Liver (tissue), 9 donors: ENCODE measurements around the gene RASGRF1. TPM values are rescaled to one million over a fixed set of nuclear protein-coding genes. Genes with fewer than 3 reads are reported as not detected.

Source experiments
- DNase-seq: peaks from one replicate; pipeline ENCODE4 v3.0.0-alpha.2; 2017; ENCODE audit warnings: low spot score
- H3K27ac ChIP-seq, 2 donors: one replicate each; pipeline ENCODE4 v1.7.0; 2013; ENCODE audit warnings: inconsistent platforms in 2 of 2, low read length in 2 of 2, control low read depth in 1 of 2, low read depth in 1 of 2, mild to moderate bottlenecking in 1 of 2
- H3K27me3 ChIP-seq, 4 donors: one replicate each; pipeline versions ENCODE4 v1.6.1 to v1.7.0; 2013; ENCODE audit warnings: low read length in 3 of 4, inconsistent platforms in 1 of 4, mild to moderate bottlenecking in 1 of 4, moderate library complexity in 1 of 4; ENCODE audit not compliant: control insufficient read depth in 4 of 4, insufficient read depth in 4 of 4
- H3K36me3 ChIP-seq, 4 donors: one replicate each; pipeline versions ENCODE4 v1.6.1 to v1.7.0; 2013; ENCODE audit warnings: low read length in 3 of 4, mild to moderate bottlenecking in 3 of 4, low read depth in 1 of 4, moderate library complexity in 1 of 4; ENCODE audit not compliant: control insufficient read depth in 4 of 4, insufficient read depth in 3 of 4
- H3K4me1 ChIP-seq, 4 donors: one replicate each; pipeline versions ENCODE4 v1.6.1 to v1.7.0; 2013; ENCODE audit warnings: low read length in 3 of 4, mild to moderate bottlenecking in 3 of 4, moderate library complexity in 1 of 4; ENCODE audit not compliant: control insufficient read depth in 4 of 4, insufficient read depth in 4 of 4
- H3K4me3 ChIP-seq, 3 donors: one replicate each; pipeline versions ENCODE4 v1.6.1 to v1.7.0; 2013; ENCODE audit warnings: low read length in 3 of 3, control low read depth in 1 of 3, low read depth in 1 of 3, mild to moderate bottlenecking in 1 of 3
- H3K9ac ChIP-seq, 2 donors: one replicate each; pipeline ENCODE4 v1.7.0; 2013; ENCODE audit warnings: low read length in 2 of 2, mild to moderate bottlenecking in 2 of 2, moderate library complexity in 2 of 2, control low read depth in 1 of 2, low read depth in 1 of 2
- H3K9me3 ChIP-seq, 4 donors: one replicate each; pipeline versions ENCODE4 v1.6.1 to v1.7.0; 2013; ENCODE audit warnings: low read length in 3 of 4; ENCODE audit not compliant: control insufficient read depth in 4 of 4
- EGR1 ChIP-seq, 2 donors: IDR thresholded peaks; 2 replicates each; pipeline ENCODE4 v1.6.1; 2016 to 2018; ENCODE audit warnings: antibody characterized with exemption in 2 of 2, low read depth in 2 of 2
- FOXA1 ChIP-seq: IDR thresholded peaks from 2 replicates; pipeline ENCODE4 v1.6.1; 2016; ENCODE audit warnings: antibody characterized with exemption
- GABPA ChIP-seq, 2 donors: IDR thresholded peaks in 1 of 2; conservative IDR thresholded peaks in 1 of 2; 2 replicates each; pipeline ENCODE4 v1.6.1; 2016; ENCODE audit warnings: antibody characterized with exemption in 2 of 2, mild to moderate bottlenecking in 1 of 2, moderate library complexity in 1 of 2
- HNF4A ChIP-seq, 2 donors: conservative IDR thresholded peaks; 2 replicates each; pipeline ENCODE4 v1.6.1; 2016; ENCODE audit warnings: antibody characterized with exemption in 2 of 2, mild to moderate bottlenecking in 2 of 2
- HNF4G ChIP-seq: IDR thresholded peaks from 2 replicates; pipeline ENCODE4 v1.6.1; 2016; ENCODE audit warnings: antibody characterized with exemption
- JUND ChIP-seq, 2 donors: IDR thresholded peaks; 2 replicates each; pipeline ENCODE4 v1.6.1; 2016; ENCODE audit warnings: antibody characterized with exemption in 2 of 2
- NR2F2 ChIP-seq: IDR thresholded peaks from 2 replicates; pipeline ENCODE4 v1.6.1; 2016; ENCODE audit warnings: antibody characterized with exemption
- RAD21 ChIP-seq, 2 donors: IDR thresholded peaks; 2 replicates each; pipeline ENCODE4 v1.6.1; 2016; ENCODE audit warnings: antibody characterized with exemption in 2 of 2, mild to moderate bottlenecking in 2 of 2
- SP1 ChIP-seq: IDR thresholded peaks from 2 replicates; pipeline ENCODE4 v1.6.1; 2018; ENCODE audit warnings: antibody characterized with exemption, mild to moderate bottlenecking
- TAF1 ChIP-seq: conservative IDR thresholded peaks from 2 replicates; pipeline ENCODE4 v1.6.1; 2016; ENCODE audit warnings: antibody characterized with exemption, mild to moderate bottlenecking
- YY1 ChIP-seq: IDR thresholded peaks from 2 replicates; pipeline ENCODE4 v1.6.1; 2016; ENCODE audit warnings: antibody characterized with exemption, mild to moderate bottlenecking
- WGBS: extraction: QIAGEN DNeasy Blood & Tissue Kit; methylation state at CpG from one replicate; pipeline ENCODE4 v1.1.7; 2013; 5-methylcytosine and 5-hydroxymethylcytosine counted together
- polyA plus RNA-seq, 2 donors: library from polyadenylated mRNA; stranded (reverse) in 1 of 2; unstranded in 1 of 2; fragments of 200-250 nt in 1 of 2; fragments of >200 nt in 1 of 2; fragmentation: Nextera tagmentation in 1 of 2; extraction: Ambion mirVana in 1 of 2; gene quantifications; one replicate each; pipeline versions ENCODE4 v1.2.1 to v1.2.3, GENCODE V29; 2013 to 2015
- total RNA-seq, 2 donors: library from RNA; depleted of rRNA; stranded (reverse); fragments of >200 nt; gene quantifications; one replicate each; pipeline ENCODE4 v1.2.3, GENCODE V29; 2014
- TF ChIP-seq, protein P1 (sequence below): IDR thresholded peaks from 2 replicates; pipeline ENCODE4 v1.6.1; 2016; ENCODE audit warnings: antibody characterized with exemption
- TF ChIP-seq, protein P2 (sequence below): IDR thresholded peaks from 2 replicates; pipeline ENCODE4 v1.6.1; 2016; ENCODE audit warnings: antibody characterized with exemption
- TF ChIP-seq, protein P3 (sequence below): IDR thresholded peaks from 2 replicates; pipeline ENCODE4 v1.6.1; 2016; ENCODE audit warnings: antibody characterized with exemption, mild to moderate bottlenecking
- TF ChIP-seq, protein P4 (sequence below): fragments of 150-350 bp; IDR thresholded peaks from 2 replicates; pipeline ENCODE4 v1.5.1; 2017; ENCODE audit warnings: improper control_type of control experiment, low read depth, low read length; ENCODE audit not compliant: missing input control
- TF ChIP-seq, protein P5 (sequence below): IDR thresholded peaks from 2 replicates; pipeline ENCODE4 v1.6.1; 2016; ENCODE audit warnings: antibody characterized with exemption
- donor health status: healthy.
- donor health status: healthy.
- donor health status: healthy.
- donor health status: healthy.
- donor health status: healthy.

The RASGRF1 gene
- total and polyA plus RNA-seq, 4 donors: 0.28 TPM; not detected in 3

DNA sequence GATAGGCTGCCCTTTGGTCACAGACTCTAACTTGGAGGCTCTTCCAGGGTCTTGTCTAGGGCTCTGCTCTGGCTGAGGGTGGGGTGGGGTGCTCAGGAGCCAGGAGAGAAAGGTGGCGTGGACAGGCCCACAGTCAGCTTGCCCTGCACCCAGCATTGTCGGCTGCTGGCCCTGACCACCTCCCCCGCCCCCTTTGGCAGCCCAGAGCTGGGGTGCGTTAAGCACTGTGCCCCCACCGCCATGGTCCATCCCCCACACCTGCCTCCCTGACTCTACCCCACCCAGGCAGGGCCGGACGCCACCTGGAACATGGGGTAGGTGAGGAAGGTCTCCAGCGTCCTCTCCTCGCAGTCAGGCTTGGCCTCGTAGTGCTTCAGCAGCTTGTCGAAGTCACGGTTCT, 58.8 kb downstream of the RASGRF1 start:
- H3K4me3 ChIP-seq: no peak overlapping the region
- H3K27me3 ChIP-seq: no peaks in the 10 kb centered on the region
- H3K9me3 ChIP-seq: no peaks in the 10 kb centered on the region
- no peaks in the 10 kb centered on the region for H3K4me1 ChIP-seq
- TF ChIP-seq FOXA1 (no peak), HNF4A (conservative IDR thresholded peaks at IDR 0.05) (no peak), EGR1 (IDR thresholded peaks at IDR 0.05; ENCODE audit: low read depth in 2 of 2) (no peak), JUND (IDR thresholded peaks at IDR 0.05) (no peak), RAD21 (IDR thresholded peaks at IDR 0.05) (no peak), GABPA (IDR thresholded peaks at IDR 0.05 in 1 of 2, conservative IDR thresholded peaks at IDR 0.05 in 1 of 2) (no peak), SP1 (no peak), HNF4G (no peak), TAF1 (no peak), NR2F2 (no peak)
- TF ChIP-seq, protein P1, sequence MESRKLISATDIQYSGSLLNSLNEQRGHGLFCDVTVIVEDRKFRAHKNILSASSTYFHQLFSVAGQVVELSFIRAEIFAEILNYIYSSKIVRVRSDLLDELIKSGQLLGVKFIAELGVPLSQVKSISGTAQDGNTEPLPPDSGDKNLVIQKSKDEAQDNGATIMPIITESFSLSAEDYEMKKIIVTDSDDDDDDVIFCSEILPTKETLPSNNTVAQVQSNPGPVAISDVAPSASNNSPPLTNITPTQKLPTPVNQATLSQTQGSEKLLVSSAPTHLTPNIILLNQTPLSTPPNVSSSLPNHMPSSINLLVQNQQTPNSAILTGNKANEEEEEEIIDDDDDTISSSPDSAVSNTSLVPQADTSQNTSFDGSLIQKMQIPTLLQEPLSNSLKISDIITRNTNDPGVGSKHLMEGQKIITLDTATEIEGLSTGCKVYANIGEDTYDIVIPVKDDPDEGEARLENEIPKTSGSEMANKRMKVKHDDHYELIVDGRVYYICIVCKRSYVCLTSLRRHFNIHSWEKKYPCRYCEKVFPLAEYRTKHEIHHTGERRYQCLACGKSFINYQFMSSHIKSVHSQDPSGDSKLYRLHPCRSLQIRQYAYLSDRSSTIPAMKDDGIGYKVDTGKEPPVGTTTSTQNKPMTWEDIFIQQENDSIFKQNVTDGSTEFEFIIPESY: no peak
- TF ChIP-seq, protein P2, sequence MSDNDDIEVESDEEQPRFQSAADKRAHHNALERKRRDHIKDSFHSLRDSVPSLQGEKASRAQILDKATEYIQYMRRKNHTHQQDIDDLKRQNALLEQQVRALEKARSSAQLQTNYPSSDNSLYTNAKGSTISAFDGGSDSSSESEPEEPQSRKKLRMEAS: no peak
- TF ChIP-seq, protein P3, sequence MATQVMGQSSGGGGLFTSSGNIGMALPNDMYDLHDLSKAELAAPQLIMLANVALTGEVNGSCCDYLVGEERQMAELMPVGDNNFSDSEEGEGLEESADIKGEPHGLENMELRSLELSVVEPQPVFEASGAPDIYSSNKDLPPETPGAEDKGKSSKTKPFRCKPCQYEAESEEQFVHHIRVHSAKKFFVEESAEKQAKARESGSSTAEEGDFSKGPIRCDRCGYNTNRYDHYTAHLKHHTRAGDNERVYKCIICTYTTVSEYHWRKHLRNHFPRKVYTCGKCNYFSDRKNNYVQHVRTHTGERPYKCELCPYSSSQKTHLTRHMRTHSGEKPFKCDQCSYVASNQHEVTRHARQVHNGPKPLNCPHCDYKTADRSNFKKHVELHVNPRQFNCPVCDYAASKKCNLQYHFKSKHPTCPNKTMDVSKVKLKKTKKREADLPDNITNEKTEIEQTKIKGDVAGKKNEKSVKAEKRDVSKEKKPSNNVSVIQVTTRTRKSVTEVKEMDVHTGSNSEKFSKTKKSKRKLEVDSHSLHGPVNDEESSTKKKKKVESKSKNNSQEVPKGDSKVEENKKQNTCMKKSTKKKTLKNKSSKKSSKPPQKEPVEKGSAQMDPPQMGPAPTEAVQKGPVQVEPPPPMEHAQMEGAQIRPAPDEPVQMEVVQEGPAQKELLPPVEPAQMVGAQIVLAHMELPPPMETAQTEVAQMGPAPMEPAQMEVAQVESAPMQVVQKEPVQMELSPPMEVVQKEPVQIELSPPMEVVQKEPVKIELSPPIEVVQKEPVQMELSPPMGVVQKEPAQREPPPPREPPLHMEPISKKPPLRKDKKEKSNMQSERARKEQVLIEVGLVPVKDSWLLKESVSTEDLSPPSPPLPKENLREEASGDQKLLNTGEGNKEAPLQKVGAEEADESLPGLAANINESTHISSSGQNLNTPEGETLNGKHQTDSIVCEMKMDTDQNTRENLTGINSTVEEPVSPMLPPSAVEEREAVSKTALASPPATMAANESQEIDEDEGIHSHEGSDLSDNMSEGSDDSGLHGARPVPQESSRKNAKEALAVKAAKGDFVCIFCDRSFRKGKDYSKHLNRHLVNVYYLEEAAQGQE: no peak
- TF ChIP-seq, protein P4, sequence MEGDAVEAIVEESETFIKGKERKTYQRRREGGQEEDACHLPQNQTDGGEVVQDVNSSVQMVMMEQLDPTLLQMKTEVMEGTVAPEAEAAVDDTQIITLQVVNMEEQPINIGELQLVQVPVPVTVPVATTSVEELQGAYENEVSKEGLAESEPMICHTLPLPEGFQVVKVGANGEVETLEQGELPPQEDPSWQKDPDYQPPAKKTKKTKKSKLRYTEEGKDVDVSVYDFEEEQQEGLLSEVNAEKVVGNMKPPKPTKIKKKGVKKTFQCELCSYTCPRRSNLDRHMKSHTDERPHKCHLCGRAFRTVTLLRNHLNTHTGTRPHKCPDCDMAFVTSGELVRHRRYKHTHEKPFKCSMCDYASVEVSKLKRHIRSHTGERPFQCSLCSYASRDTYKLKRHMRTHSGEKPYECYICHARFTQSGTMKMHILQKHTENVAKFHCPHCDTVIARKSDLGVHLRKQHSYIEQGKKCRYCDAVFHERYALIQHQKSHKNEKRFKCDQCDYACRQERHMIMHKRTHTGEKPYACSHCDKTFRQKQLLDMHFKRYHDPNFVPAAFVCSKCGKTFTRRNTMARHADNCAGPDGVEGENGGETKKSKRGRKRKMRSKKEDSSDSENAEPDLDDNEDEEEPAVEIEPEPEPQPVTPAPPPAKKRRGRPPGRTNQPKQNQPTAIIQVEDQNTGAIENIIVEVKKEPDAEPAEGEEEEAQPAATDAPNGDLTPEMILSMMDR: no peak
- TF ChIP-seq, protein P5, sequence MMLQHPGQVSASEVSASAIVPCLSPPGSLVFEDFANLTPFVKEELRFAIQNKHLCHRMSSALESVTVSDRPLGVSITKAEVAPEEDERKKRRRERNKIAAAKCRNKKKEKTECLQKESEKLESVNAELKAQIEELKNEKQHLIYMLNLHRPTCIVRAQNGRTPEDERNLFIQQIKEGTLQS: no peak
- H3K9ac ChIP-seq: no peak overlapping the region
- no peaks in the 10 kb centered on the region for H3K36me3 ChIP-seq
- DNase-seq: no peak
- no peak overlapping the region for H3K27ac ChIP-seq
- whole genome bisulfite sequencing: 96% methylated on average over 12 of the region's 12 CpGs

DNA sequence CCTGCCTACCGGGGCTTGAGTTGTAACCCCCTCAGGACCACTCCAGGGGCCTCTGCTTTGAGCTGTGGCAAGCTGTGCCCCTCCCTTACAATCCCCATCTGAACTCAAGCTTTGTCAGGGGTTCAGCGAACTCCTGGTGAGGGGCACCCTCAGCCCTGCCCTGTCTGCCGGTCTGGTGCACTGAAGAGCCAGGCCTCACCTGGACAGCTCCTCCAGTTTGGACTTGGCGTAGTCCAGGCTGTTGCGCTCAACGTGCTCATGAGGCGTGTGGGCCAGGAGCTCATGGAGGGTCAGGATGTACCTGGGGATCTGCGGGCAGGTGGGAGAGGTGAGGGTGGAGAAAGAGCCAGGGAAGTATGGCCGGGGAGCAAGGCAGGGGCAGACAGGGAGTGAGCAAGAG, 59.4 kb downstream of the RASGRF1 start:
- WGBS: 93% methylated on average over 9 of the region's 9 CpGs
- no peak for DNase-seq
- no peak overlapping the region for H3K4me3 ChIP-seq
- no peaks in the 10 kb centered on the region for H3K36me3 ChIP-seq
- H3K9ac ChIP-seq: no peak overlapping the region
- H3K4me1 ChIP-seq: no peaks in the 10 kb centered on the region
- no peaks in the 10 kb centered on the region for H3K9me3 ChIP-seq
- no peak overlapping the region for H3K27ac ChIP-seq
- TF ChIP-seq HNF4A (conservative IDR thresholded peaks at IDR 0.05) (no peak), YY1 (no peak), HNF4G (no peak), TAF1 (no peak)
- TF ChIP-seq, protein P4: no peak
- H3K27me3 ChIP-seq: no peaks in the 10 kb centered on the region
